Fibroblast of lung (primary cell): Measurements from ENCODE around the gene ABHD5. TPM values are rescaled to one million over a fixed set of nuclear protein-coding genes. Genes with fewer than 3 reads are reported as not detected.

Experiments
- DNase-seq, 2 donors: peaks; one replicate each; pipeline versions ENCODE4 v3.0.0 to v3.0.0-alpha.2; 2010; ENCODE audit warnings: low read depth in 2 of 2
- H2AFZ ChIP-seq: 2 replicates; pipeline ENCODE4 v1.5.1; 2012; ENCODE audit warnings: low read length, control low read depth, inconsistent platforms
- H3K27ac ChIP-seq: 2 replicates; pipeline ENCODE4 v1.5.1; 2011; ENCODE audit warnings: low read length, control low read depth; ENCODE audit not compliant: insufficient read depth
- H3K27me3 ChIP-seq: 2 replicates; pipeline ENCODE4 v1.5.1; 2011; ENCODE audit warnings: mild to moderate bottlenecking, low read length; ENCODE audit not compliant: control insufficient read depth, insufficient read depth
- H3K36me3 ChIP-seq: 2 replicates; pipeline ENCODE4 v1.5.1; 2011; ENCODE audit warnings: low read length; ENCODE audit not compliant: control insufficient read depth, insufficient read depth
- H3K4me1 ChIP-seq: 2 replicates; pipeline ENCODE4 v1.5.1; 2011; ENCODE audit warnings: low read length; ENCODE audit not compliant: control insufficient read depth, insufficient read depth; ENCODE audit errors: extremely low read depth
- H3K4me2 ChIP-seq: 2 replicates; pipeline ENCODE4 v1.5.1; 2011; ENCODE audit warnings: low read length, control low read depth; ENCODE audit not compliant: insufficient read depth; ENCODE audit errors: extremely low read depth
- H3K4me3 ChIP-seq, 4 experiments: fragments of 200-600 bp in 1 of 4; sonication (generic) in 1 of 4; replicated peaks in 1 of 4; 2 replicates each; pipeline ENCODE4 v1.5.1; 2011 to 2016; ENCODE audit warnings: low read length in 4 of 4, low read depth in 3 of 4, mild to moderate bottlenecking in 3 of 4, control low read depth in 2 of 4, inconsistent platforms in 1 of 4, mixed read lengths in 1 of 4; ENCODE audit not compliant: insufficient read depth in 1 of 4; ENCODE audit errors: control extremely low read depth in 1 of 4
- H3K79me2 ChIP-seq: 2 replicates; pipeline ENCODE4 v1.5.1; 2012; ENCODE audit warnings: mild to moderate bottlenecking, low read length, inconsistent platforms; ENCODE audit not compliant: control insufficient read depth, insufficient read depth
- H3K9ac ChIP-seq: 2 replicates; pipeline ENCODE4 v1.5.1; 2011; ENCODE audit warnings: mild to moderate bottlenecking, low read length, control low read depth; ENCODE audit not compliant: insufficient read depth
- H3K9me3 ChIP-seq: 2 replicates; pipeline ENCODE4 v1.5.1; 2012; ENCODE audit warnings: low read depth, low read length; ENCODE audit not compliant: control insufficient read depth, insufficient read depth
- H4K20me1 ChIP-seq: 2 replicates; pipeline ENCODE4 v1.5.1; 2011; ENCODE audit warnings: low read length; ENCODE audit not compliant: control insufficient read depth, insufficient read depth; ENCODE audit errors: extremely low read depth
- EZH2 ChIP-seq: IDR thresholded peaks from 2 replicates; pipeline ENCODE4 v1.5.1; 2012; ENCODE audit warnings: low read length, control low read depth, mild to moderate bottlenecking; ENCODE audit errors: missing control alignments
- polyA plus RNA-seq, 2 donors: library from polyadenylated mRNA; depleted of rRNA in 1 of 2; stranded (reverse) in 1 of 2; unstranded in 1 of 2; fragments of >200 nt; gene quantifications; 2 replicates each; pipeline ENCODE4 v1.2.1, GENCODE V29; 2011 to 2012; ENCODE audit warnings: missing spikeins in 1 of 2
- total RNA-seq: library from RNA; depleted of rRNA; stranded (reverse); fragments of >200 nt; gene quantifications from 2 replicates; pipeline ENCODE4 v1.2.1, GENCODE V29; 2014
- TF ChIP-seq, protein P1 (sequence below), 2 donors: IDR thresholded peaks in 1 of 2; conservative IDR thresholded peaks in 1 of 2; 1 replicate in 1 of 2; 2 replicates in 1 of 2; pipeline ENCODE4 v1.5.1; 2011 to 2012; ENCODE audit warnings: low read length in 2 of 2, control low read depth in 1 of 2, inconsistent platforms in 1 of 2, low read depth in 1 of 2, mild to moderate bottlenecking in 1 of 2

ABHD5 gene
- total and polyA plus RNA-seq, 2 donors (not counting 1 experiment from before 2014, with no cell fraction given): 59.8 to 64.7 TPM

DNA sequence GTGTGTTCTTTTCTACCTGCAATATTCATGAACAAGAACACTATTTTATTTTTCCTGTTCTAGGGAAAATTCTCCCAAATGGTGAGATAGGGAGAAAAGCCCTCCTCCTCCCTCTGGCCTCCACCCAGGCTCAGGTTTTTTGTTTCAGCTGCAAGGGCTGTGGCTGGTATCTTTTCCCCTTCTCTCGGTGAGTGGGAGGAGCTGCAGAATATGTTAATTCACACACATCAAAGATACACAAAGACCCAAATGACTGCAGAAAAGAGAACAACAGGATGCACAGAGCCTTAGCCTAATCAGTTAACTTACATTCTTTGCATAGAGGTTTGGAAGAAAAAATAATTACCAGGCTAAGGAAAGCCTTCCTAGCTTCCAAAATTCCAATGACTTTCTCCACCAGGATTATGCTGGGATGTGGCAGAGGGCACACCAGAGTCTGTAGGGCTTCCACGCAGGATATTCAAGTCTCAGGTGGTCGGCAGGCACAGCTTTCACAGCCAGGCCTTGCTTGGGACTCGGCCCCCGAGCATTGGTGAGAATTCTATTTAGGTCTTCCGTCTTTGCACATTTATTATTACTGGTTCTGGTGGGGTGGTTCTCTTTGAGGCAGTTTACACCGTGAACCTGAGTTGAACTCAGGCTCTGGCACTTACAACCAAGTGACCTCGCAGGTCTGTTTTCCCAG is 64.9 kb downstream of the ABHD5 start:
- H4K20me1 ChIP-seq: no peaks in the 10 kb centered on the region
- H3K27me3 ChIP-seq: no peaks in the 10 kb centered on the region
- no peak overlapping the region for H3K4me2 ChIP-seq
- no peak overlapping the region for H3K4me3 ChIP-seq
- no peak overlapping the region for H3K9ac ChIP-seq
- H3K9me3 ChIP-seq: no peaks in the 10 kb centered on the region
- H3K4me1 ChIP-seq: peaks cover 34% of the 10 kb centered on the region
- no peaks in the 10 kb centered on the region for H3K36me3 ChIP-seq
- TF ChIP-seq EZH2: no peak
- TF ChIP-seq, protein P1, sequence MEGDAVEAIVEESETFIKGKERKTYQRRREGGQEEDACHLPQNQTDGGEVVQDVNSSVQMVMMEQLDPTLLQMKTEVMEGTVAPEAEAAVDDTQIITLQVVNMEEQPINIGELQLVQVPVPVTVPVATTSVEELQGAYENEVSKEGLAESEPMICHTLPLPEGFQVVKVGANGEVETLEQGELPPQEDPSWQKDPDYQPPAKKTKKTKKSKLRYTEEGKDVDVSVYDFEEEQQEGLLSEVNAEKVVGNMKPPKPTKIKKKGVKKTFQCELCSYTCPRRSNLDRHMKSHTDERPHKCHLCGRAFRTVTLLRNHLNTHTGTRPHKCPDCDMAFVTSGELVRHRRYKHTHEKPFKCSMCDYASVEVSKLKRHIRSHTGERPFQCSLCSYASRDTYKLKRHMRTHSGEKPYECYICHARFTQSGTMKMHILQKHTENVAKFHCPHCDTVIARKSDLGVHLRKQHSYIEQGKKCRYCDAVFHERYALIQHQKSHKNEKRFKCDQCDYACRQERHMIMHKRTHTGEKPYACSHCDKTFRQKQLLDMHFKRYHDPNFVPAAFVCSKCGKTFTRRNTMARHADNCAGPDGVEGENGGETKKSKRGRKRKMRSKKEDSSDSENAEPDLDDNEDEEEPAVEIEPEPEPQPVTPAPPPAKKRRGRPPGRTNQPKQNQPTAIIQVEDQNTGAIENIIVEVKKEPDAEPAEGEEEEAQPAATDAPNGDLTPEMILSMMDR (conservative IDR thresholded peaks at IDR 0.05 in 1 of 2, IDR thresholded peaks at IDR 0.05 in 1 of 2; ENCODE audit: low read depth in 1 of 2, low read length in 2 of 2): no peak
- H3K79me2 ChIP-seq: no peaks in the 10 kb centered on the region
- H2AFZ ChIP-seq: no peak overlapping the region
- no peak for DNase-seq
- H3K27ac ChIP-seq: no peak overlapping the region

DNA sequence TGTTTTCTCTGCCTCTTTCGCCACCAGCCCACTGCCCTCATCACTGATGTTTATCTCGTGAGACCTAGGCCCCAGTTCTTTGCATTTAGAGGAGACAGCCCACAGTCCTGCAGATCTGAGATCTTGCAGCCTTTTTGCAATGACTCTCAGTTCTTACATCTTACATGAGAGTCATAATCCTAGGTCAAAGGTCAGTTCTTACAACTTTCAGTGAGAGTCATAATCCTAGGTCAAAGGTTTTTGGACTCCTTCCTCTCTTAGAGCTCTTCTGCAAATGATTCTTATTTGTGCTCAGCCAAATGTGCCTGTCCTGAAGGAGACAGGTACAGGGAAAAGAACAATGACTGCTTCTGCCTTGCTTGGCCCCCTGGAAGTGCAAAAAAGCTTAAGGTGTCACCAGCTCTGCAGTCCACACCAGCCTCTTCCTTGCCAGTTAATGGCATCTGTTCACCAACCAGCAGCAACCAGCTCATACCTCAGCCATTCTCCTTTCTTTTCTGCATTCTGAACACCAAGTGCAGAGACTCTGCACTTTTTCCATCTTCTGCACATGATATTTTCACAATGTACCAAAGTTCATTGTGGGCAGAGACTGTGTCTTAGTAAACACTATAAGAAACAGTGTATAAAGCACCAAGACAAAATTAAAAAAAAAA is 67.1 kb downstream of the ABHD5 start:
- Histone ChIP-seq H3K9me3 (no peaks in the 10 kb centered on the region), H3K27me3 (no peaks in the 10 kb centered on the region), H3K4me3 (no peak overlapping the region), H4K20me1 (no peaks in the 10 kb centered on the region), H2AFZ (no peak overlapping the region), H3K9ac (no peak overlapping the region), H3K4me2 (no peak overlapping the region), H3K36me3 (no peaks in the 10 kb centered on the region), H3K4me1 (peaks cover 34% of the 10 kb centered on the region), H3K27ac (peak overlapping the region; percentile 74), H3K79me2 (no peaks in the 10 kb centered on the region)
- DNase-seq: no peak
- TF ChIP-seq, protein P1 (conservative IDR thresholded peaks at IDR 0.05 in 1 of 2, IDR thresholded peaks at IDR 0.05 in 1 of 2; ENCODE audit: low read depth in 1 of 2, low read length in 2 of 2): no peak
- no peak for TF ChIP-seq EZH2

DNA sequence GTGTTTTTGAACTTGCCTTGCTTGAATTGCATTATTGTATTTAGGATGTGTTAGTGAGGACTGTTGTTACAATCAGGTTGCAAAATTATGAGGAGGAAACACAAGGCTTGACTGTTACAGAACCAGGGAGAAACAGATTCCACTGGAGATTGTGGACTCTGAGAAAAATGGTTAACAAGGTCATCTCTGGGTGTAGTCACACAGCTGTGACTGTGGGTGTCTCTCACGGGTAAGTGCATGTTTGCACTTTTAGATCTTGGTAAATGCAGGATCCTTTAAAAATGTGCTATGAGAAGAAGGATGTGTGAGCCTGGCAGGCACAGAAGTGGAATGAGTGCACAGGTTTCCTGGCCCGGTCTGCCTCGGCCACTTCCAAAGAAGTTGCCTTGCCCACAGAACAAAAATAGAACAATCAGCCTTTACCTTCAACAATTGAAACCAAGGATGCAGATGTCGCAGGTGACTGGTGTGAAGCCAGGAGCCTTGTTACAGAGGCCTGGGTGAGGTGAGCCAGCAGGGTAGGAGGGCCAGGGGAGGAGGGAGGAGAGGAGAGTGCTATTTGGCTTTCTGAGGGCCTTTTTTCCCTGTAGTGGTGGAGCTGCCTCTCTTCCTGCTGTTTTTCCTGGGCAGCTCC is 68.0 kb downstream of the ABHD5 start:
- H3K9me3 ChIP-seq: no peaks in the 10 kb centered on the region
- no peaks in the 10 kb centered on the region for H3K79me2 ChIP-seq
- peaks cover 32% of the 10 kb centered on the region for H3K4me1 ChIP-seq
- H3K36me3 ChIP-seq: no peaks in the 10 kb centered on the region
- H3K4me3 ChIP-seq: no peak overlapping the region
- H3K27ac ChIP-seq: peak overlapping the region; percentile 74
- no peaks in the 10 kb centered on the region for H4K20me1 ChIP-seq
- no peak overlapping the region for H3K9ac ChIP-seq
- TF ChIP-seq EZH2: no peak
- TF ChIP-seq, protein P1 (conservative IDR thresholded peaks at IDR 0.05 in 1 of 2, IDR thresholded peaks at IDR 0.05 in 1 of 2; ENCODE audit: low read depth in 1 of 2, low read length in 2 of 2): no peak
- no peaks in the 10 kb centered on the region for H3K27me3 ChIP-seq
- no peak for DNase-seq
- no peak overlapping the region for H3K4me2 ChIP-seq
- no peak overlapping the region for H2AFZ ChIP-seq
